GM18909 (cell line): Measurements from ENCODE around the gene C10orf90.

Experiments used
- ATAC-seq: cut with Tn5 transposase; IDR thresholded peaks from one replicate; pipeline ENCODE4 v1.9.1; 2021; ENCODE audit warnings: mild to moderate bottlenecking; ENCODE audit not compliant: unreplicated experiment, poor library complexity

The C10orf90 gene

GRCh38 chr10:126511917-126512479 lies 158.5 kb downstream of the C10orf90 start:
- no peak for ATAC-seq

- no peak for ATAC-seq
Observed at GRCh38 chr10:126509182-126509581, 161.3 kb downstream of the C10orf90 start.

GRCh38 chr10:126508535-126509040 lies 161.9 kb downstream of the C10orf90 start:
- ATAC-seq, result no peak

GRCh38 chr10:126504761-126505112 lies 165.8 kb downstream of the C10orf90 start:
- no peak for ATAC-seq

- ATAC-seq, result no peak
Observed at GRCh38 chr10:126504063-126504760, 166.3 kb downstream of the C10orf90 start.

- ATAC-seq, result no peak
Observed at GRCh38 chr10:126503392-126504062, 167.0 kb downstream of the C10orf90 start.

GRCh38 chr10:126502441-126502840 lies 168.1 kb downstream of the C10orf90 start:
- no peak for ATAC-seq

- no peak for ATAC-seq
Observed at GRCh38 chr10:126501828-126502227, 168.7 kb downstream of the C10orf90 start.

GRCh38 chr10:126500866-126501265 lies 169.6 kb downstream of the C10orf90 start:
- no peak for ATAC-seq

GRCh38 chr10:126500185-126500584 lies 170.3 kb downstream of the C10orf90 start:
- ATAC-seq, result no peak

GRCh38 chr10:126499744-126500143 lies 170.7 kb downstream of the C10orf90 start:
- no peak for ATAC-seq

GRCh38 chr10:126497672-126498071 lies 172.8 kb downstream of the C10orf90 start:
- ATAC-seq, result no peak

GRCh38 chr10:126496771-126497545 lies 173.5 kb downstream of the C10orf90 start:
- ATAC-seq, result no peak

- ATAC-seq, result no peak
Observed at GRCh38 chr10:126491476-126491875, 179.0 kb downstream of the C10orf90 start.

- ATAC-seq, result no peak
Observed at GRCh38 chr10:126481181-126481580, 189.3 kb downstream of the C10orf90 start.

- no peak for ATAC-seq
Observed at GRCh38 chr10:126480648-126481047, 189.8 kb downstream of the C10orf90 start.

- ATAC-seq, result no peak
Observed at GRCh38 chr10:126479280-126479895, 191.1 kb downstream of the C10orf90 start.

GRCh38 chr10:126478546-126478945 lies 191.9 kb downstream of the C10orf90 start:
- ATAC-seq, result no peak

- no peak for ATAC-seq
Observed at GRCh38 chr10:126476246-126476645, 194.2 kb downstream of the C10orf90 start.

- no peak for ATAC-seq
Observed at GRCh38 chr10:126475074-126475691, 195.3 kb downstream of the C10orf90 start.
